GM18861 (cell line): Measurements from ENCODE around the gene MPDZ.

Experiments used
- ATAC-seq: cut with Tn5 transposase; IDR thresholded peaks from one replicate; pipeline ENCODE4 v1.9.1; 2021; ENCODE audit not compliant: unreplicated experiment

Gene MPDZ

GRCh38 chr9:13090628-13091027, 188.9 kb downstream of the MPDZ start:
- ATAC-seq = no peak

- ATAC-seq = no peak
Measured at GRCh38 chr9:13089666-13090065, 189.8 kb downstream of the MPDZ start.

GRCh38 chr9:13088720-13089427, 190.6 kb downstream of the MPDZ start:
- ATAC-seq = no peak

- ATAC-seq = no peak
Measured at GRCh38 chr9:13083963-13084528, 195.4 kb downstream of the MPDZ start.

- no peak for ATAC-seq
Measured at GRCh38 chr9:13083366-13083765, 196.1 kb downstream of the MPDZ start.

- no peak for ATAC-seq
Measured at GRCh38 chr9:13082796-13083195, 196.7 kb downstream of the MPDZ start.

GRCh38 chr9:13078164-13078563, 201.3 kb downstream of the MPDZ start:
- no peak for ATAC-seq

GRCh38 chr9:13076616-13077015, 202.9 kb downstream of the MPDZ start:
- no peak for ATAC-seq

- no peak for ATAC-seq
Measured at GRCh38 chr9:13071921-13072320, 207.6 kb downstream of the MPDZ start.

GRCh38 chr9:13070612-13071595, 208.6 kb downstream of the MPDZ start:
- no peak for ATAC-seq

GRCh38 chr9:13069498-13069897, 210.0 kb downstream of the MPDZ start:
- no peak for ATAC-seq

GRCh38 chr9:13064676-13065075, 214.8 kb downstream of the MPDZ start:
- ATAC-seq = no peak

GRCh38 chr9:13063880-13064459, 215.5 kb downstream of the MPDZ start:
- no peak for ATAC-seq

GRCh38 chr9:13061390-13061789, 218.1 kb downstream of the MPDZ start:
- no peak for ATAC-seq
